ENCODE results near the gene IFIT1.

GRCh38 chr10:89399956-89400355, 7.5 kb downstream of the IFIT1 start:
- TF ChIP-seq EP300 (IDR thresholded peaks at IDR 0.05; ENCODE audit: borderline replicate concordance): no peak
- TF ChIP-seq RAD21 (IDR thresholded peaks at IDR 0.05; ENCODE audit: low read depth): no peak
- no peak for TF ChIP-seq FOXM1 (IDR thresholded peaks at IDR 0.05; ENCODE audit: borderline replicate concordance, low read depth)
- TF ChIP-seq USF1 (IDR thresholded peaks at IDR 0.05): no peak
- TF ChIP-seq TAF1 (IDR thresholded peaks at IDR 0.05; ENCODE audit: low read depth): no peak
